ENCODE results near the gene DMRTC2.
A peak's percentile ranks its signal among the peaks of the same experiment; 100 is the strongest.

DMRTC2 gene

DNA sequence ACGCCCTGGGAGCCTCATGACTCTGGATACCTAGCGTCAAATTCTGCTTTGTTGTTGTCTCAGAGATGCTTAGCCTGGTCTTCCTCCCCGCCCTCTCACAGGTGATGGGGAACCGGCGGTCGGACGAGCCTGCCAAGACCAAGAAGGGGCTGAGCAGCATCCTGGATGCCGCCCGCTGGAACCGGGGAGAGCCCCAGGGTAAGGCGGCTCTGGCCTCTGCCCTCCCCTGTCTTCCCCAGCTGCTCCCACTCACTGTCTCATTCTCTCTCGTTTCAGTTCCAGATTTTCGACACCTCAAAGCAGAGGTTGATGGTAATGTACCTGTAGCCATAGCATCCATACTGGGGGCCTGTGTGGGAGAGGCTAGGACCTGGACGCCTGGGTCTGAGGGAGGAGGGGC lies 49.5 kb downstream of the DMRTC2 start:
- Histone ChIP-seq H4K20me1 (ENCODE audit: low read depth, low read length) (no peaks in the 10 kb centered on the region), H3K9me3 (ENCODE audit: insufficient read depth, low read length) (no peaks in the 10 kb centered on the region), H3K27ac (ENCODE audit: low read depth, low read length) (peak overlapping the region; percentile 29), H3F3A (ENCODE audit: insufficient read depth) (0 out of 2 replicates have a peak, but pooled peaks cover 2% of the 10 kb centered on the region), H3K9me2 (replicated peaks; ENCODE audit: insufficient read depth, low read length) (no peaks in the 10 kb centered on the region), H3K4me2 (ENCODE audit: low read depth, low read length, poor library complexity, severe bottlenecking) (no peak overlapping the region), H3K9ac (ENCODE audit: low read length) (no peak overlapping the region), H3K4me3 (ENCODE audit: insufficient read depth, low read length, poor library complexity, severe bottlenecking) (no peak overlapping the region), H3K27me3 (ENCODE audit: low read length) (no peaks in the 10 kb centered on the region), H2AFZ (ENCODE audit: low read depth, low read length, severe bottlenecking) (no peak overlapping the region), H3K79me2 (ENCODE audit: insufficient read depth, low read length) (peaks cover 2% of the 10 kb centered on the region; the same call in 1 of the 2 replicates), H3K36me3 (ENCODE audit: low read length) (no peaks in the 10 kb centered on the region)
- TF ChIP-seq EZH2phosphoT487 (conservative IDR thresholded peaks at IDR 0.05; ENCODE audit: low read length): no peak
- TF ChIP-seq, protein P1, sequence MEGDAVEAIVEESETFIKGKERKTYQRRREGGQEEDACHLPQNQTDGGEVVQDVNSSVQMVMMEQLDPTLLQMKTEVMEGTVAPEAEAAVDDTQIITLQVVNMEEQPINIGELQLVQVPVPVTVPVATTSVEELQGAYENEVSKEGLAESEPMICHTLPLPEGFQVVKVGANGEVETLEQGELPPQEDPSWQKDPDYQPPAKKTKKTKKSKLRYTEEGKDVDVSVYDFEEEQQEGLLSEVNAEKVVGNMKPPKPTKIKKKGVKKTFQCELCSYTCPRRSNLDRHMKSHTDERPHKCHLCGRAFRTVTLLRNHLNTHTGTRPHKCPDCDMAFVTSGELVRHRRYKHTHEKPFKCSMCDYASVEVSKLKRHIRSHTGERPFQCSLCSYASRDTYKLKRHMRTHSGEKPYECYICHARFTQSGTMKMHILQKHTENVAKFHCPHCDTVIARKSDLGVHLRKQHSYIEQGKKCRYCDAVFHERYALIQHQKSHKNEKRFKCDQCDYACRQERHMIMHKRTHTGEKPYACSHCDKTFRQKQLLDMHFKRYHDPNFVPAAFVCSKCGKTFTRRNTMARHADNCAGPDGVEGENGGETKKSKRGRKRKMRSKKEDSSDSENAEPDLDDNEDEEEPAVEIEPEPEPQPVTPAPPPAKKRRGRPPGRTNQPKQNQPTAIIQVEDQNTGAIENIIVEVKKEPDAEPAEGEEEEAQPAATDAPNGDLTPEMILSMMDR (IDR thresholded peaks at IDR 0.05; ENCODE audit: insufficient read depth, low read length, poor library complexity, severe bottlenecking): no peak

DNA sequence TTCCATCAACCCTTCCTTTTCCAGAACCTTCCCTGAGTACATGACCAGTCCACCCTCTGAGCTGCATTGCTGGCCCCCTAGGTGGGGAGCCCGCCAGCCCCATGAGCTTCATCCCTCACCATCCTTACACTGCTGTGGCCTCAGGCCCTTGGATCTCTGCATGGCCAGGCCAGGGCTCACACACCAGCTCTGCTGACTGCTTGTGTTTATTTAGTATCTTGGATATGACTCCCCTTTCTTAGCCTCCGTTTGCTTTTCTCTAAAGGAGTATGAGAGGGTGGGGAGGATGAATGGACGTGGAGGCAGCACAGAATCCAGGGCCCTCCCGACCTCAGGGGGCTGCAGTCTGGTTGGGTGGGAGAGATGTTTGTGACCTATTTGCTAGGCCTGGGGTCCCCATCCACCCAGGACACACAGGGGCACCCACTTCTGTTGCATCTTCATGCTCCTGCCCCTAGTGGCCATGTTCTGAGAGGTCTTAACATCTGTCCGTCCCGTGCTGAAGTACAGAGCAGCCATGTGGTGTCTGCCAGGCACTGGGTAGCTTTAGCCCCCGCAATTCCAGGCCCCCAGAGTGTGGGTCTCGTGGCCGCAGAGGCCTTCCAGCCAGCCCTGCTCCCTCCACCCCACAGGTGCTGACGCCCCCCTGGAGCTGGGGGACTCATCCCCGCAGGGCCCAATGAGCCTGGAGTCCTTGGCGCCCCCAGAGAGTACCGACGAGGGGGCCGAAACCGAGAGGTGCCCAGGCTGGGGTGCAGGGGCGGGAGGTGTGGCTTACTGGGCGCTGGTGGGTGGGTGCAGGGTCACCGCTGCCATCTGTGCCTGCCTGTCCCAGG lies 51.1 kb downstream of the DMRTC2 start:
- Histone ChIP-seq H3K27me3 (ENCODE audit: low read length) (no peaks in the 10 kb centered on the region), H3K4me3 (ENCODE audit: insufficient read depth, low read length, poor library complexity, severe bottlenecking) (no peak overlapping the region), H3K9me3 (ENCODE audit: insufficient read depth, low read length) (no peaks in the 10 kb centered on the region), H3K9ac (ENCODE audit: low read length) (no peak overlapping the region), H3F3A (ENCODE audit: insufficient read depth) (0 out of 2 replicates have a peak, but pooled peaks cover 2% of the 10 kb centered on the region), H3K27ac (ENCODE audit: low read depth, low read length) (0 out of 2 replicates have a peak overlapping the region, but pooled peaks have one; percentile 10), H3K9me2 (replicated peaks; ENCODE audit: insufficient read depth, low read length) (no peaks in the 10 kb centered on the region), H3K4me2 (ENCODE audit: low read depth, low read length, poor library complexity, severe bottlenecking) (no peak overlapping the region), H4K20me1 (ENCODE audit: low read depth, low read length) (no peaks in the 10 kb centered on the region), H3K36me3 (ENCODE audit: low read length) (0 out of 2 replicates have a peak, but pooled peaks cover 4% of the 10 kb centered on the region), H3K79me2 (ENCODE audit: insufficient read depth, low read length) (no peaks in the 10 kb centered on the region), H2AFZ (ENCODE audit: low read depth, low read length, severe bottlenecking) (no peak overlapping the region)
- TF ChIP-seq, protein P1 (IDR thresholded peaks at IDR 0.05; ENCODE audit: insufficient read depth, low read length, poor library complexity, severe bottlenecking): no peak
- no peak for TF ChIP-seq EZH2phosphoT487 (conservative IDR thresholded peaks at IDR 0.05; ENCODE audit: low read length)

DNA sequence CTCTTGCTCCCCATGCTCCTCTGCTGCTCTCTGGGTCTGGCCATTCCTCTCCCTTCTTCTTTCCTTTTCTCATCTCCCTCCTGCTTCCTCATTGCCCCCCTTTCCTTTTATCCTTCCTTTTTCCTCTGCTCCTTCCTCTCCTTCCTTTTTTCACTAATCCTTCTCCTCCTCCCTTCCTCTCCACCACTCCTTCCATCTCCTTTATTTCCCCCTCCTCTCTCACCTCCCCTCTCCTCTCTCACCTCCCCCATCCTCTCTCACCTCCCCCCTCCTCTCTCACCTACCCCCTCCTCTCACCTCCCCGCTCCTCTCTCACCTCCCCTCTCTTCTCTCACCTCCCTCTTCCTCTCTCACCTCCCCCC lies 51.7 kb downstream of the DMRTC2 start:
- H3K9me3 ChIP-seq (ENCODE audit: insufficient read depth, low read length): no peaks in the 10 kb centered on the region
- no peak overlapping the region for H3K9ac ChIP-seq (ENCODE audit: low read length)
- no peaks in the 10 kb centered on the region for H3K79me2 ChIP-seq (ENCODE audit: insufficient read depth, low read length)
- H3K4me3 ChIP-seq (ENCODE audit: insufficient read depth, low read length, poor library complexity, severe bottlenecking): no peak overlapping the region
- no peaks in the 10 kb centered on the region for H3K9me2 ChIP-seq (replicated peaks; ENCODE audit: insufficient read depth, low read length)
- no peaks in the 10 kb centered on the region for H3K27me3 ChIP-seq (ENCODE audit: low read length)
- H3K36me3 ChIP-seq (ENCODE audit: low read length): 0 out of 2 replicates have a peak, but pooled peaks cover 4% of the 10 kb centered on the region
- TF ChIP-seq EZH2phosphoT487 (conservative IDR thresholded peaks at IDR 0.05; ENCODE audit: low read length): no peak
- TF ChIP-seq, protein P1 (IDR thresholded peaks at IDR 0.05; ENCODE audit: insufficient read depth, low read length, poor library complexity, severe bottlenecking): no peak
- no peak overlapping the region for H2AFZ ChIP-seq (ENCODE audit: low read depth, low read length, severe bottlenecking)
- H3K27ac ChIP-seq (ENCODE audit: low read depth, low read length): no peak overlapping the region
- H3F3A ChIP-seq (ENCODE audit: insufficient read depth): 0 out of 2 replicates have a peak, but pooled peaks cover 2% of the 10 kb centered on the region
- no peak overlapping the region for H3K4me2 ChIP-seq (ENCODE audit: low read depth, low read length, poor library complexity, severe bottlenecking)
- no peaks in the 10 kb centered on the region for H4K20me1 ChIP-seq (ENCODE audit: low read depth, low read length)

Measured in SU-DHL-6 (cell line).